Spleen (tissue), 7 donors: ENCODE measurements around the gene TSPYL4.

Experiments used
- CTCF ChIP-seq, 11 experiments: fragments of 200-600 bp in 7 of 11; fragments of 450-650 bp in 4 of 11; sonication (generic) in 4 of 11; IDR thresholded peaks in 8 of 11; conservative IDR thresholded peaks in 3 of 11; 1 replicate in 7 of 11; 2 replicates in 4 of 11; pipeline versions ENCODE4 v1.4.0 to v1.8.0; 2016 to 2021; ENCODE audit warnings: antibody characterized with exemption in 11 of 11, inconsistent platforms in 4 of 11, mild to moderate bottlenecking in 1 of 11
- POLR2A ChIP-seq, 3 donors: fragments of 450-650 bp; IDR thresholded peaks; one replicate each; pipeline ENCODE4 v1.5.1; 2017; ENCODE audit warnings: antibody characterized with exemption in 3 of 3, mild to moderate bottlenecking in 1 of 3
- POLR2AphosphoS5 ChIP-seq, 3 donors: sonication (generic); formaldehyde crosslinking; IDR thresholded peaks; one replicate each; pipeline ENCODE4 v1.5.1; 2017; ENCODE audit warnings: antibody characterized with exemption in 3 of 3
- donor health status: DM: no; HTN: no; CAD: no; lungs with moderate emphysema.
- donor health status: DM: no; HTN: no; CAD: no.
- donor health status: DM: no; HTN: no; CAD: no.

DNA sequence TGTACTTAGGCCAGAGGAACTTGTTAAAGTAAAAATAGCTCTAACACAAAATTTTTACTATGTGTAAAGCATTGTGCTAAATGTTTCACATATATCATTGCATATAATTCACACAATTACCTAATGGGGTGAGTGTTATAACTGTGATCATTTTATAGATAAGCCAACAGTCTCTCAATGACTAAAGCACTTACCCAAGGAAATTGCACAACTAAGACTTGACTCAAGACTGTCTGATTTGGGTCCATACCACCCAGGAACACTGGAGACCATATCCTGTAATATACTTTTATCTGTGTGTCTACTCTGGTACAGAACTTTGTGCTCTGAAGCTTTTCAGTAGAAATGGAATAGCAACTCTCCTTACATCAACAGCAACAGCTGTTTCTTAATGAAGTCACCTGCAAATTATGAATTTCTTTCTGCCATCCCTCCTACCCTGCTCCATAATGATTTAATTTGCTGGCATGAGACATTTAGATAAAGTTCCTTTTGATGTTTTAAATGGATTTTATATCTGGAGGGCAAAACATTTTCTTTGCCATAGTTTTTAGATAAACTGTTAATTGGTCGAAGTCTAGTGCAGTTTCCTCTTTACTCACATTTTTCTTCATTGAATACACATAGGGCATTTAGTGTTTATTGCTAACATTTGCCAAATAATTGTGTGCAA lies 47.5 kb downstream of the TSPYL4 start:
- no peak for TF ChIP-seq POLR2AphosphoS5 (IDR thresholded peaks at IDR 0.05)
- no peak for TF ChIP-seq CTCF (IDR thresholded peaks at IDR 0.05 in 8 of 11, conservative IDR thresholded peaks at IDR 0.05 in 3 of 11)
- no peak for TF ChIP-seq POLR2A (IDR thresholded peaks at IDR 0.05)
